Right atrium auricular region (tissue), 2 donors: ENCODE data around the gene TASOR2. TPM values are rescaled to one million over a fixed set of nuclear protein-coding genes. Genes with fewer than 3 reads are reported as not detected.

ENCODE experiments used
- DNase-seq: peaks from one replicate; pipeline ENCODE4 v3.0.0-alpha.2; 2019; ENCODE audit warnings: low spot score
- H3K27ac ChIP-seq, 2 donors: fragments of 200-600 bp; sonication (generic); 1 replicate in 1 of 2; 2 replicates in 1 of 2; pipeline ENCODE4 v1.5.1; 2016 to 2019
- H3K27me3 ChIP-seq, 2 donors: fragments of 200-600 bp; sonication (generic); one replicate each; pipeline versions ENCODE4 v1.5.1 to v1.6.0; 2017 to 2019
- H3K36me3 ChIP-seq: fragments of 200-600 bp; sonication (generic); one replicate; pipeline ENCODE4 v1.5.1; 2016
- H3K4me1 ChIP-seq, 2 donors: fragments of 200-600 bp; sonication (generic); one replicate each; pipeline versions ENCODE4 v1.5.1 to v1.6.0; 2017 to 2019
- H3K4me3 ChIP-seq, 2 donors: fragments of 200-600 bp; sonication (generic); 1 replicate in 1 of 2; 2 replicates in 1 of 2; pipeline ENCODE4 v1.5.1; 2017 to 2019; ENCODE audit warnings: mild to moderate bottlenecking in 1 of 2, moderate library complexity in 1 of 2
- H3K9me3 ChIP-seq, 2 donors: fragments of 200-600 bp; sonication (generic); one replicate each; pipeline ENCODE4 v1.5.1; 2019
- CTCF ChIP-seq, 2 donors: fragments of 200-600 bp; sonication (generic); IDR thresholded peaks; one replicate each; pipeline ENCODE4 v1.5.1; 2019; ENCODE audit warnings: antibody characterized with exemption in 2 of 2
- total RNA-seq, 2 donors: library from RNA; depleted of rRNA; stranded (reverse); fragments of >200 nt; gene quantifications; one replicate each; pipeline ENCODE4 v1.1.0, GENCODE V29; 2016

Gene TASOR2
- total RNA-seq, 2 donors from 2014 or later = 41.7 to 47.3 TPM

- Histone ChIP-seq H3K4me3 (no peak overlapping the region), H3K36me3 (no peaks in the 10 kb centered on the region), H3K9me3 (no peaks in the 10 kb centered on the region), H3K27me3 (no peaks in the 10 kb centered on the region), H3K27ac (no peak overlapping the region), H3K4me1 (peaks cover 0 to 16% of the 10 kb centered on the region in 2 donors)
- no peak for DNase-seq
- TF ChIP-seq CTCF (IDR thresholded peaks at IDR 0.05) = no peak
Measured at GRCh38 chr10:5683065-5683464, 1.6 kb upstream of the TASOR2 start.

- no peaks in the 10 kb centered on the region for H3K27me3 ChIP-seq
- no peaks in the 10 kb centered on the region for H3K36me3 ChIP-seq
- H3K4me3 ChIP-seq = peak overlapping the region; percentile 84 to 96
- peaks cover 0 to 16% of the 10 kb centered on the region in 2 donors for H3K4me1 ChIP-seq
- peak overlapping the region; percentile 93 to 95 for H3K27ac ChIP-seq
- TF ChIP-seq CTCF (IDR thresholded peaks at IDR 0.05) = peak; percentile 27 to 67
- H3K9me3 ChIP-seq = no peaks in the 10 kb centered on the region
- DNase-seq = peak; percentile 75
Measured at GRCh38 chr10:5684971-5685763, 529 bp downstream of the TASOR2 start.

GRCh38 chr10:5685764-5686240, 1.2 kb downstream of the TASOR2 start:
- Histone ChIP-seq H3K9me3 (no peaks in the 10 kb centered on the region), H3K27me3 (no peaks in the 10 kb centered on the region), H3K4me3 (peak overlapping the region; percentile 84 to 96), H3K36me3 (no peaks in the 10 kb centered on the region), H3K4me1 (peaks cover 0 to 16% of the 10 kb centered on the region in 2 donors), H3K27ac (peak overlapping the region; percentile 93 to 95)
- no peak for TF ChIP-seq CTCF (IDR thresholded peaks at IDR 0.05)
- DNase-seq = no peak

- Histone ChIP-seq H3K9me3 (no peaks in the 10 kb centered on the region), H3K27ac (no peak overlapping the region), H3K27me3 (no peaks in the 10 kb centered on the region), H3K4me3 (no peak overlapping the region), H3K4me1 (peaks cover 0 to 32% of the 10 kb centered on the region in 2 donors), H3K36me3 (no peaks in the 10 kb centered on the region)
- no peak for TF ChIP-seq CTCF (IDR thresholded peaks at IDR 0.05)
- no peak for DNase-seq
Measured at GRCh38 chr10:5688587-5688986, 3.9 kb downstream of the TASOR2 start.

GRCh38 chr10:5691786-5692185, 7.1 kb downstream of the TASOR2 start:
- Histone ChIP-seq H3K4me1 (peaks cover 0 to 27% of the 10 kb centered on the region in 2 donors), H3K27me3 (no peaks in the 10 kb centered on the region), H3K27ac (no peak overlapping the region), H3K36me3 (no peaks in the 10 kb centered on the region), H3K4me3 (no peak overlapping the region), H3K9me3 (no peaks in the 10 kb centered on the region)
- TF ChIP-seq CTCF (IDR thresholded peaks at IDR 0.05) = no peak
- no peak for DNase-seq
